ENCODE results near the gene JMJD1C.

DNA sequence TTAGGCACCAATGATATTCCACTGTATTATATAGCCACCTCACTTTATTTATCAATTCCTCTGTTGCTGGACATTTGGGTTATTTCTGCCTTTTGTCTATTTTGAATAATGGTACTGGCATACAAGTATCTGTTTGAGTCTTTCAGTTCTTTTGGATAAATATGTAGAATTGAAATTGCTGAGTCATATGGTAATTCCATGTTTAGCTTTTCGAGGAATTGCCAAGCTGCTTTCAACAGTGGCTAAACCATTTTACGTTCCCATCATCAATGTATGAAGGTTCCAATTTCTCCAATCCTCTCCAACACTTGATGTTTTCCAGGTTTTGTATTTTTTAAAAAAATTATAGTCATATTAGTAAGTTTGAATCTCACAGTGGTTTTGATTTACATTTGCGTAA lies 42.3 kb downstream of the JMJD1C start:
- TF ChIP-seq, protein P1, sequence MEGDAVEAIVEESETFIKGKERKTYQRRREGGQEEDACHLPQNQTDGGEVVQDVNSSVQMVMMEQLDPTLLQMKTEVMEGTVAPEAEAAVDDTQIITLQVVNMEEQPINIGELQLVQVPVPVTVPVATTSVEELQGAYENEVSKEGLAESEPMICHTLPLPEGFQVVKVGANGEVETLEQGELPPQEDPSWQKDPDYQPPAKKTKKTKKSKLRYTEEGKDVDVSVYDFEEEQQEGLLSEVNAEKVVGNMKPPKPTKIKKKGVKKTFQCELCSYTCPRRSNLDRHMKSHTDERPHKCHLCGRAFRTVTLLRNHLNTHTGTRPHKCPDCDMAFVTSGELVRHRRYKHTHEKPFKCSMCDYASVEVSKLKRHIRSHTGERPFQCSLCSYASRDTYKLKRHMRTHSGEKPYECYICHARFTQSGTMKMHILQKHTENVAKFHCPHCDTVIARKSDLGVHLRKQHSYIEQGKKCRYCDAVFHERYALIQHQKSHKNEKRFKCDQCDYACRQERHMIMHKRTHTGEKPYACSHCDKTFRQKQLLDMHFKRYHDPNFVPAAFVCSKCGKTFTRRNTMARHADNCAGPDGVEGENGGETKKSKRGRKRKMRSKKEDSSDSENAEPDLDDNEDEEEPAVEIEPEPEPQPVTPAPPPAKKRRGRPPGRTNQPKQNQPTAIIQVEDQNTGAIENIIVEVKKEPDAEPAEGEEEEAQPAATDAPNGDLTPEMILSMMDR (IDR thresholded peaks at IDR 0.05): no peak
- no peak for TF ChIP-seq POLR2A (IDR thresholded peaks at IDR 0.05)

All from adrenal gland (tissue), 5 donors.